HEK293 (cell line): ENCODE data around the gene MOV10L1.

Experiments used
- CTCF ChIA-PET: fragments of 350-600 bp; formaldehyde crosslinking; extraction: SDS; loops from one replicate; lab custom pipeline; 2021; ENCODE audit warnings: antibody characterized with exemption; lab: Yijun Ruan, JAX
- POLR2A ChIA-PET: fragments of 300-600 bp; formaldehyde crosslinking; extraction: SDS; loops from one replicate; lab custom pipeline; 2020; ENCODE audit warnings: antibody characterized with exemption, inconsistent platforms; lab: Yijun Ruan, JAX
- H3K27ac ChIP-seq: fragments of 200-500 bp; sonication (Bioruptor generic); 2 replicates; pipeline ENCODE4 v1.5.1; 2014; ENCODE audit warnings: low read depth, low read length, control low read depth, inconsistent platforms; ENCODE audit errors: extremely low read depth
- H3K36me3 ChIP-seq, 2 experiments: fragments of 200-500 bp in 1 of 2; sonication (Bioruptor generic) in 1 of 2; 1 replicate in 1 of 2; 2 replicates in 1 of 2; pipeline ENCODE4 v1.5.1; 2014 to 2017; ENCODE audit warnings: inconsistent platforms in 2 of 2, low read length in 2 of 2; ENCODE audit not compliant: control insufficient read depth in 2 of 2, insufficient read depth in 1 of 2
- H3K4me1 ChIP-seq: fragments of 200-500 bp; sonication (Bioruptor generic); 2 replicates; pipeline ENCODE4 v1.5.1; 2014; ENCODE audit warnings: mild to moderate bottlenecking, low read length, inconsistent platforms; ENCODE audit not compliant: control insufficient read depth, insufficient read depth
- H3K4me3 ChIP-seq: 2 replicates; pipeline ENCODE4 v1.5.1; 2011; ENCODE audit warnings: low read depth, mild to moderate bottlenecking, control low read depth, low read length, moderate library complexity
- H3K9me3 ChIP-seq: fragments of 200-500 bp; sonication (Bioruptor generic); 2 replicates; pipeline ENCODE4 v1.5.1; 2014; ENCODE audit warnings: low read depth, low read length, inconsistent platforms; ENCODE audit not compliant: control insufficient read depth, insufficient read depth
- BCL11B ChIP-seq: fragments of 450-650 bp; formaldehyde crosslinking; IDR thresholded peaks from 2 replicates; pipeline ENCODE4 v1.5.1; 2016; ENCODE audit warnings: low read depth, missing biosample characterization, missing genetic modification characterization
- EGR2 ChIP-seq: fragments of 450-650 bp; formaldehyde crosslinking; IDR thresholded peaks from 2 replicates; pipeline ENCODE4 v1.5.1; 2016; ENCODE audit warnings: low read depth, missing biosample characterization, missing genetic modification characterization
- HOXD13 ChIP-seq: sonication (generic); formaldehyde crosslinking; IDR thresholded peaks from 2 replicates; pipeline ENCODE4 v1.8.0; 2022; ENCODE audit warnings: missing genetic modification reagents, borderline replicate concordance
- REPIN1 ChIP-seq: fragments of 450-650 bp; formaldehyde crosslinking; IDR thresholded peaks from 2 replicates; pipeline ENCODE4 v1.5.1; 2017; ENCODE audit warnings: missing biosample characterization, missing genetic modification characterization, low read depth
- SP2 ChIP-seq: fragments of 450-650 bp; formaldehyde crosslinking; IDR thresholded peaks from 2 replicates; pipeline ENCODE4 v1.5.1; 2016; ENCODE audit warnings: missing biosample characterization, missing genetic modification characterization
- ZBTB1 ChIP-seq: fragments of 450-650 bp; formaldehyde crosslinking; IDR thresholded peaks from 2 replicates; pipeline ENCODE4 v1.5.1; 2016; ENCODE audit warnings: missing biosample characterization, missing genetic modification characterization
- ZFHX2 ChIP-seq: fragments of 450-650 bp; formaldehyde crosslinking; conservative IDR thresholded peaks from 2 replicates; pipeline ENCODE4 v1.5.1; 2016; ENCODE audit warnings: missing biosample characterization, missing genetic modification characterization
- ZNF114 ChIP-seq: fragments of 450-650 bp; formaldehyde crosslinking; IDR thresholded peaks from 2 replicates; pipeline ENCODE4 v1.5.0; 2017; ENCODE audit warnings: missing biosample characterization, missing genetic modification characterization
- ZNF155 ChIP-seq: fragments of 450-650 bp; formaldehyde crosslinking; IDR thresholded peaks from 2 replicates; pipeline ENCODE4 v1.5.1; 2016; ENCODE audit warnings: missing biosample characterization, missing genetic modification characterization
- ZNF184 ChIP-seq: fragments of 450-650 bp; IDR thresholded peaks from 2 replicates; pipeline ENCODE4 v1.5.1; 2018; ENCODE audit warnings: missing biosample characterization, mild to moderate bottlenecking, missing genetic modification characterization
- ZNF214 ChIP-seq: fragments of 450-650 bp; formaldehyde crosslinking; IDR thresholded peaks from 2 replicates; pipeline ENCODE4 v1.5.1; 2017; ENCODE audit warnings: missing biosample characterization, mild to moderate bottlenecking, missing genetic modification characterization, borderline replicate concordance
- ZNF23 ChIP-seq: fragments of 450-650 bp; formaldehyde crosslinking; IDR thresholded peaks from 2 replicates; pipeline ENCODE4 v1.5.1; 2016; ENCODE audit warnings: missing biosample characterization, missing genetic modification characterization, borderline replicate concordance
- ZNF350 ChIP-seq: fragments of 450-650 bp; formaldehyde crosslinking; IDR thresholded peaks from 2 replicates; pipeline ENCODE4 v1.5.0; 2017; ENCODE audit warnings: missing biosample characterization, mild to moderate bottlenecking, missing genetic modification characterization
- ZNF501 ChIP-seq: fragments of 450-650 bp; formaldehyde crosslinking; IDR thresholded peaks from 2 replicates; pipeline ENCODE4 v1.5.1; 2016; ENCODE audit warnings: missing biosample characterization, missing genetic modification characterization
- ZNF561 ChIP-seq: fragments of 450-650 bp; IDR thresholded peaks from 2 replicates; pipeline ENCODE4 v1.5.1; 2018; ENCODE audit warnings: missing biosample characterization, missing genetic modification characterization, borderline replicate concordance
- ZNF645 ChIP-seq: fragments of 450-650 bp; formaldehyde crosslinking; IDR thresholded peaks from 2 replicates; pipeline ENCODE4; 2016; ENCODE audit warnings: missing biosample characterization, missing genetic modification characterization
- ZNF76 ChIP-seq: fragments of 450-650 bp; formaldehyde crosslinking; IDR thresholded peaks from 2 replicates; pipeline ENCODE4; 2016; ENCODE audit warnings: low read depth, missing biosample characterization, missing genetic modification characterization, borderline replicate concordance
- TF ChIP-seq, protein P1 (sequence below): fragments of 450-650 bp; formaldehyde crosslinking; IDR thresholded peaks from 2 replicates; pipeline ENCODE4 v1.5.1; 2016; ENCODE audit warnings: missing biosample characterization, missing genetic modification characterization
- TF ChIP-seq, protein P2 (sequence below): fragments of 450-650 bp; formaldehyde crosslinking; IDR thresholded peaks from 2 replicates; pipeline ENCODE4 v1.5.0; 2017; ENCODE audit warnings: missing biosample characterization, missing genetic modification characterization, borderline replicate concordance
- TF ChIP-seq, protein P3 (sequence below): fragments of 450-650 bp; formaldehyde crosslinking; IDR thresholded peaks from 2 replicates; pipeline ENCODE4 v1.5.1; 2016; ENCODE audit warnings: missing biosample characterization, missing genetic modification characterization

The MOV10L1 gene

DNA sequence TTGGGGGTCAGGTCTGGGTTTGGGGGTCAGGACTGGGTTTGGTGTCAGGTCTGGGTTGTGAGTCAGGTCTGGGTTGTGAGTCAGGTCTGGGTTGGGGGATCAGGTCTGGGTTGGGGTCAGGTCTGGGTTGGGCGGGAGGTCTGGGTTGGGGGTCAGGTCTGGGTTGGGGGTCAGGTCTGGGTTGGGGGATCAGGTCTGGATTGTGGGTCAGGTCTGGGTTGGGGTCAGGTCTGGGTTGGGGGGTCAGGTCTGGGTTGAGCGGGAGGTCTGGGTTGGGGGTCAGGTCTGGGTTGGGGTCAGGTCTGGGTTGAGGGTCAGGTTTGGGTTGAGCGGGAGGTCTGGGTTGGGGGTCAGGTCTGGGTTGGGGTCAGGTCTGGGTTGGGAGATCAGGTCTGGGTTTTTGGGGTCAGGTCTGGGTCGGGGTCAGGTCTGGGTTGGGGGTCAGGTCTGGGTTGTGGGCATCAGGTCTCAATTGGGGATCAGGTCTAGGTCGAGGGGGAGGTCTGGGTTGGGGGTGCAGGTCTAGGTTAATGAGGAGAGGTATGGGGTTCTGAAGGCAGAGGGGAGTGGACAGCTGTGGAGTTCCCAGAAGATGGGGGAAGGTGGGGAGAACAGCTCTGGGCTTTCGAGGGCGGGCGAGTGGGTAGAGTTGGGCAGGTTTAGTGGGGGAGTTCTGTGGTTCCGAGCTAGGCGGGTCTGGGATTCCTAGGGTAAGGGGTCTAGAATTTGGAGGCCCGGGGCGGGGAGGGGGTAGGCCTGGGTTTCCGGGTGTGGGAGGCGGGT is 32.3 kb upstream of the MOV10L1 start:
- H3K9me3 ChIP-seq = no peaks in the 10 kb centered on the region
- no peaks in the 10 kb centered on the region for H3K4me1 ChIP-seq
- peak; percentile 21; the same call in 1 of the 2 replicates for TF ChIP-seq SP2 (tag by site-specific recombination)
- TF ChIP-seq ZNF350 (tag by site-specific recombination) = no peak
- TF ChIP-seq ZNF645 (tag by site-specific recombination) = no peak
- no peak for TF ChIP-seq ZBTB1 (tag by site-specific recombination)
- peak; percentile 45; the same call in 1 of the 2 replicates for TF ChIP-seq ZFHX2 (tag by site-specific recombination)
- TF ChIP-seq, protein P1, sequence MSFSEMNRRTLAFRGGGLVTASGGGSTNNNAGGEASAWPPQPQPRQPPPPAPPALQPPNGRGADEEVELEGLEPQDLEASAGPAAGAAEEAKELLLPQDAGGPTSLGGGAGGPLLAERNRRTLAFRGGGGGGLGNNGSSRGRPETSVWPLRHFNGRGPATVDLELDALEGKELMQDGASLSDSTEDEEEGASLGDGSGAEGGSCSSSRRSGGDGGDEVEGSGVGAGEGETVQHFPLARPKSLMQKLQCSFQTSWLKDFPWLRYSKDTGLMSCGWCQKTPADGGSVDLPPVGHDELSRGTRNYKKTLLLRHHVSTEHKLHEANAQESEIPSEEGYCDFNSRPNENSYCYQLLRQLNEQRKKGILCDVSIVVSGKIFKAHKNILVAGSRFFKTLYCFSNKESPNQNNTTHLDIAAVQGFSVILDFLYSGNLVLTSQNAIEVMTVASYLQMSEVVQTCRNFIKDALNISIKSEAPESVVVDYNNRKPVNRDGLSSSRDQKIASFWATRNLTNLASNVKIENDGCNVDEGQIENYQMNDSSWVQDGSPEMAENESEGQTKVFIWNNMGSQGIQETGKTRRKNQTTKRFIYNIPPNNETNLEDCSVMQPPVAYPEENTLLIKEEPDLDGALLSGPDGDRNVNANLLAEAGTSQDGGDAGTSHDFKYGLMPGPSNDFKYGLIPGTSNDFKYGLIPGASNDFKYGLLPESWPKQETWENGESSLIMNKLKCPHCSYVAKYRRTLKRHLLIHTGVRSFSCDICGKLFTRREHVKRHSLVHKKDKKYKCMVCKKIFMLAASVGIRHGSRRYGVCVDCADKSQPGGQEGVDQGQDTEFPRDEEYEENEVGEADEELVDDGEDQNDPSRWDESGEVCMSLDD = peak; percentile 42; the same call in 1 of the 2 replicates
- 0 out of 2 replicates have a peak, but pooled peaks have one; percentile 32 for TF ChIP-seq EGR2 (tag by site-specific recombination)
- TF ChIP-seq ZNF561 = no peak
- H3K36me3 ChIP-seq = no peaks in the 10 kb centered on the region
- ChIA-PET POLR2A (no interaction called here), CTCF (no interaction called here)
- H3K4me3 ChIP-seq = no peak overlapping the region
- H3K27ac ChIP-seq = no peak overlapping the region

- Histone ChIP-seq H3K27ac (no peak within 1 kb of the TSS), H3K4me3 (no peak within 1 kb of the TSS), H3K9me3 (no peaks in the 10 kb centered on the region), H3K4me1 (no peaks in the 10 kb centered on the region), H3K36me3 (no peaks in the 10 kb centered on the region)
- TF ChIP-seq REPIN1 (tag by site-specific recombination) (no peak), ZFHX2 (tag by site-specific recombination) (no peak), ZNF214 (tag by site-specific recombination) (no peak), ZNF184 (tag by site-specific recombination) (no peak), HOXD13 (no peak), ZNF501 (no peak), ZNF23 (tag by site-specific recombination) (no peak), ZNF114 (no peak), ZNF76 (tag by site-specific recombination) (no peak), BCL11B (tag by site-specific recombination) (no peak), ZNF155 (tag by site-specific recombination) (no peak)
- TF ChIP-seq, protein P2, sequence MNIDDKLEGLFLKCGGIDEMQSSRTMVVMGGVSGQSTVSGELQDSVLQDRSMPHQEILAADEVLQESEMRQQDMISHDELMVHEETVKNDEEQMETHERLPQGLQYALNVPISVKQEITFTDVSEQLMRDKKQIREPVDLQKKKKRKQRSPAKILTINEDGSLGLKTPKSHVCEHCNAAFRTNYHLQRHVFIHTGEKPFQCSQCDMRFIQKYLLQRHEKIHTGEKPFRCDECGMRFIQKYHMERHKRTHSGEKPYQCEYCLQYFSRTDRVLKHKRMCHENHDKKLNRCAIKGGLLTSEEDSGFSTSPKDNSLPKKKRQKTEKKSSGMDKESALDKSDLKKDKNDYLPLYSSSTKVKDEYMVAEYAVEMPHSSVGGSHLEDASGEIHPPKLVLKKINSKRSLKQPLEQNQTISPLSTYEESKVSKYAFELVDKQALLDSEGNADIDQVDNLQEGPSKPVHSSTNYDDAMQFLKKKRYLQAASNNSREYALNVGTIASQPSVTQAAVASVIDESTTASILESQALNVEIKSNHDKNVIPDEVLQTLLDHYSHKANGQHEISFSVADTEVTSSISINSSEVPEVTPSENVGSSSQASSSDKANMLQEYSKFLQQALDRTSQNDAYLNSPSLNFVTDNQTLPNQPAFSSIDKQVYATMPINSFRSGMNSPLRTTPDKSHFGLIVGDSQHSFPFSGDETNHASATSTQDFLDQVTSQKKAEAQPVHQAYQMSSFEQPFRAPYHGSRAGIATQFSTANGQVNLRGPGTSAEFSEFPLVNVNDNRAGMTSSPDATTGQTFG (tag by site-specific recombination) = no peak
- TF ChIP-seq, protein P3, sequence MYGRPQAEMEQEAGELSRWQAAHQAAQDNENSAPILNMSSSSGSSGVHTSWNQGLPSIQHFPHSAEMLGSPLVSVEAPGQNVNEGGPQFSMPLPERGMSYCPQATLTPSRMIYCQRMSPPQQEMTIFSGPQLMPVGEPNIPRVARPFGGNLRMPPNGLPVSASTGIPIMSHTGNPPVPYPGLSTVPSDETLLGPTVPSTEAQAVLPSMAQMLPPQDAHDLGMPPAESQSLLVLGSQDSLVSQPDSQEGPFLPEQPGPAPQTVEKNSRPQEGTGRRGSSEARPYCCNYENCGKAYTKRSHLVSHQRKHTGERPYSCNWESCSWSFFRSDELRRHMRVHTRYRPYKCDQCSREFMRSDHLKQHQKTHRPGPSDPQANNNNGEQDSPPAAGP (tag by site-specific recombination) = no peak
- POLR2A ChIA-PET = no interaction called here
- CTCF ChIA-PET = no interaction called here
These were observed 31.5 kb upstream of the MOV10L1 start, which contains the start of gene TTLL8 for GRCh38 chr22:50058061-50058905. Gene TTLL8 (minus strand): TSS chr22:50058298.
